HG03378 (cell line): Measurements from ENCODE around the gene BTN1A1.
"Not testable (repeated sequence)": the region's sequence is repeated elsewhere in the genome, so short reads cannot be mapped to it uniquely, and the experiment has no call there.

Experiments used
- ATAC-seq: cut with Tn5 transposase; IDR thresholded peaks from one replicate; pipeline ENCODE4 v1.9.1; 2021; ENCODE audit warnings: mild to moderate bottlenecking, moderate library complexity; ENCODE audit not compliant: unreplicated experiment

BTN1A1 gene

DNA sequence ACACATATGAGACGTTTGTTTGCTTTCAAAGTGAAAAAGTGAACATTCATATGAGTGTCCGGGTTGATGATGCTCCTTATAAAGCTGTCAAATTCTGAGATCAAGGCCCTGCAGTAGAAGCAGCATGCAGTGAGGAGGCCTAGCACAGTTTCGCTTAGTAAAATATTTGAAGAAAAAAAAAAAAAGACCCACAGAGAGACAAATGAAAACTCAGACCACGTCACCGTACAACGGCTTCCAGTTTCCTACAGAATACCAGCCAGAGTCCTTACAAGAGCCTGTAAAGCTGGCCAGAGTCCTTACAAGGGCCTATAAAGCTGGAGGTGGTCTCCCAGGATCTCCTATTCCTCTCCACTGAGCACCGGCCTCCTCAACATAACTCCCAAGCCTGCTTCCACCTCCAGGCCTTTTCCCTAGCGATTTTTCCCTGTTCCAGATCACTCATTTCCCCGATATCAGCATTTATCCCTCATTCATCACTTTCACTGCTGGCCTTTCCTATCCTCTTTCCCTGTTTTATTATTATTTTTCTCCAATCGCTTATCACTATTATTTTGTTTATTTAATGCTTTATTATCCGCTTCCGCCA is 36.6 kb downstream of the BTN1A1 start:
- ATAC-seq: no peak

DNA sequence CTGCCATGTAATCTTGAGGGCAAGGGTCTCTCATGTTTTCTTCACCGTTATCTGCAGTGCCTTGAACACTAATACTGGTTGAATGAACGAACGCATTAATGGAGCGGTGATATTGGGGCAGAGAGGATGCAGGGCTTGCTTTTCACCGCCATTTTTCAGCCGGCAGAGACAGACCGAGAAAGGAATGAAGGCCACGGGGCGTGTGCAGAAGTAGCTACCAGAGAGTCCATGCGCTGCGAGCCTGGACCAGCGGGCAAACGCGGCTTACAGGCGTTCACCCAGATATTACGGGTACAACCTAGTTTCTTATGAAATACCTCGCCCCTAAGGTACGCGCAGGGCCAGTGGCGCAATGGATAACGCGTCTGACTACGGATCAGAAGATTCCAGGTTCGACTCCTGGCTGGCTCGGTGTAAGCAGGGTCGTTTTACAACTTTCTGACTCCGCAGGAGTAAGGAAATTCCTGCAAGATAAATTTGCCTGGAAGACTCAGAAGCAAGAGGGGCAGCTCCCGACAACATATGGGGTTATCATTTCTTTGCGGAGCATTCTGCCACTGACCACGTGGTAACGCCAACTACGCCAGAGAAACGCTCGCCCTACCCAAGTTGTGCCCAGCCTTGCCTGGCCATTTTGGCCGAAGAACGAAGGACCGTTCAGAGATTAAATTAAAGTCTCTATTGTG is 37.2 kb downstream of the BTN1A1 start:
- ATAC-seq: peak; percentile 41

DNA sequence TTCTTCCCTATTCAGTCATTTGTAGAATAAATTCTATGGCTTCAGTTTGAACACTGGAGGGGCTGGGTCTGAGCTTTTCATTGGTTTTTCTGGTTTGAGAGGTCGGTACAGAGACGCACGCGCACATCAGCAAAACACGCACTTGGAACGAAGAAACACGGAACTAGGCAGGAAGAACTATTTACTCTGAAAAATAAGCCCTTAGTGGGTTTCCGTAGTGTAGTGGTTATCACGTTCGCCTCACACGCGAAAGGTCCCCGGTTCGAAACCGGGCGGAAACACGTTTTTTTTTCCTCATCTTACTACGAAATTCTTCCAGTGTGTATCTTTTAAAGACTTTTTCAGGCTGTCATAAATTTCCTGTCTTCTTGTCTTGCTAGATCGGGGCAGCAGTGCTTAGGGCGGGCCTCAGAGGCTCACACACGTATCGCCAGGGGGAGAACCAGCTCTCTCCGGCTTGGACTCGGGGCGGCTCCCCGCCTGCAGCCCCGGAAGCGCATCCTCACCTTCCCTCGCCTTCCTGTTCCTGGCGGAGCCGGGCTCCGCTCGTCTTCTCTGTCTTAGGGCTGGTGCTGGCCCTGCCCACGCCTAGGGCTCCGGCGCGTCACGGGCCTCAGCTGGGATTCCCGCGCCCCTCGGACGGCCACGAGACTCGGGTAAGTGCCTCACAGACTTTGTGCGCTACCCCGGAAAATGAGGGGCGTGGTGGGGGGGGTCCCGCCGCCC is 37.9 kb downstream of the BTN1A1 start, which contains the start of gene HMGN4:
HMGN4 (plus strand) TSS at position 521 of the 726 bp plus-strand sequence. CDS start 6,841 bp downstream, outside the sequence.
- ATAC-seq: peak; percentile 46

DNA sequence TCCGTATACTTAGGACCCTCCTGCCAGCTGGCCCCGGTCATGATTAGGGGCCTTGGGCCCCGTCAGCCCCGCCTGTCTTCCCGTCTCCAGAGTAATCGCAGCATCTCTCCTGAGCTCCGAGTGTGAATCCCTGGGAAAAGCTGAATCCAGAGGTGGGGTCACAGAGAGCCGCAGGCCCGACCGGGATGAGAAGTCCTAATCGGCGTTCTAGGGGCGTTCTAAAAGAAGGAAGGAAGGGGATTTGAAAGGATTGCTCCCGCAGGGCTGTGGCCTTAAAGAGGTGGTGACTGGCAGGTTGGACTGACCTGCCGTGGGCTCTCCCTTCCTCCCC is 38.4 kb downstream of the BTN1A1 start:
- ATAC-seq: no peak

DNA sequence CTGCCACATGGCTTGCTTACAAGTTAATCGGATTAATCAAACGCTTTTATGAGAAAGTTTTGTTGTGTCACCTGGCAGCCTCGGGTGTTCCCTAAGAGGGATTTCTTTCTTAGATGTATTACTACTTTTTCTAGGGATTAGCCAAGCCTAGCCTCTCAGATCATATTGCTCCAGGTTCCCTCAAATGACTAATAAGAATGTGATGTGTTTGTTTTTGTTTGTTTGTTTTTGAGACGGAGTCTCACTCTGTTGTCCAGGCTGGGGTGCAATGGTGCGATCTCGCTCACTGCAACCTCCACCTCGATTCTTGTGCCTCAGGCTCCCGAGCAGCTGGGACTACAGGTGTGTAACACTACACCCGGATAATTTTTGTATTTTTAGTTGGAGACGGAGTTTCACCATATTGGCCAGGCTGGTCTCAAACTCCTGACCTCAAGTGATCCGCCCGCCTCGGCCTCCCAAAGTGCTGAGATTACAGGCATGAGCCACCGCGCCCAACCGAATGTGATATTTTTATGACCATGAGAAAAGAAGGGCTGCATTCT is 39.0 kb downstream of the BTN1A1 start:
- ATAC-seq: no peak

DNA sequence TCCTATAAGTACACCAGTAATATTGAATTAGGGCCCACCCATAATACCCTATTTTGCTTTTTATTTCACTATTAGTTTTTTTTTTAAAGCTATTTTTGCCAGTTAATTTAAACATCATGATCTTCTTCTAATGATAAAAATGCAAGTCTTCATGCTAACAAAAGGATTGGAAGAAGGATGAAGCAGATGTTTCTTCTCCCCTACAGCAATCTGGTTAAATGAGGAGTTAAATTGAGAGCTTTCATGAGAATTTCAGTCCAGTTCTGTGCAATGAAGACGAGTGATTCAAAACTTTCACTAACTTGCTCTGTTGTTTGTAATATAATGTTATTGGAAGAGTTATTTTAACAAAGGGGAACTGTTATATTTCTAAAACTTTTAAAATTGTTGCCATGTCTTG is 41.5 kb downstream of the BTN1A1 start:
- ATAC-seq: no peak

DNA sequence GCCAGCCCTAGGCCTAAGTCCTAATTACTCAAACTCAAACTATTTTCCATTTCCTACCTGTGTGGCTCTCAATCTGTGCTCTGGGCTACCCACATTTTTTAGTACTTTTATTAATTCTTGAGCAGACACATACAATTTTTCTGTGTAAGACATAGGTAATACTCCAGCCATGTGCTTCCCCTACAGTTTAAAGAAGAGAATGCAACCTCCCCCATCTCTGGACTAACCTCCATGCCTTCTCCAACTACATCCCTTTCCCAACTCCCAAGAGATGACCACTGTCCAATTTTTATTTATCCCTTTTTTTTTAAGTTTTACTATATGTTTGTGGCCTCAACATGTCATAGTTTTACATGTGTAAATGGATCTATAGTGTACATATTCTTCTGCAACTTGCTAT is 43.9 kb downstream of the BTN1A1 start:
- no peak for ATAC-seq

DNA sequence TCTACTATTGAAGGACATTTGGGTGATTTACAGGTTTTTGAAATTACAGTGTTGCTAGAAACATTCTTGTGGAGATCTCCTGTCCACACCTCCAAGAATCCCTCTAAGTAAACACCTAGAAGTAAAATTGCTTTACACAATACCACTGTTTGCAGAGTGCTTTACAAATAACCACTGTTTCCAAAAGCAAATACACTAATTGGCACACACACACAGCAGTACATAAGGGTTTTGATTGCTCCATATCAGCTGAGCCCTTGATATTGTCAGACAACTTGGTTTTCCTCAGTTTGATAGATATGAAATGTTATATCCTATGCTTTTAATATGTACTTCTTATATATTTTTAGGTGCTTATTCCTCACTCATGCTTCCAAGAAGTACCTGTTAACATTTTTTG is 44.4 kb downstream of the BTN1A1 start:
- ATAC-seq: no peak

DNA sequence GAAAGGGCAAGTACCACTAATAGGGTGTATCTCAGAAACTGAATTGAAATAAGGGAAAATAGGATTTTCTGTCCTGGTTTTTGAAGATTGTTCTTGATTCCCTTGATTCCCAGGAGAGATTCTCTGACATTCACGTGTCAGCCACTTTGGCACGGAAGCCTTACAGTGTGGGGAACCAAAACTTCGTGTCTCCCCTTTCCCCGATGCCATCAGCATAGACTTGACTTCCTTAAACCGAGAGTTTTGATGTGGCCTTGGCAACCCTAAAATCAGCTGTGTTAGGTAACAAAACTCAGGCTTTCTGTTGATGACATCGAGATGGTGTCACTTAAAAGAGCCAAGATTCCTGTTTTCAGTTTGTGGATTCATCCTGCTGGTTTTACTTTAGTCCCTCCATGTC is 45.5 kb downstream of the BTN1A1 start:
- ATAC-seq: no peak

DNA sequence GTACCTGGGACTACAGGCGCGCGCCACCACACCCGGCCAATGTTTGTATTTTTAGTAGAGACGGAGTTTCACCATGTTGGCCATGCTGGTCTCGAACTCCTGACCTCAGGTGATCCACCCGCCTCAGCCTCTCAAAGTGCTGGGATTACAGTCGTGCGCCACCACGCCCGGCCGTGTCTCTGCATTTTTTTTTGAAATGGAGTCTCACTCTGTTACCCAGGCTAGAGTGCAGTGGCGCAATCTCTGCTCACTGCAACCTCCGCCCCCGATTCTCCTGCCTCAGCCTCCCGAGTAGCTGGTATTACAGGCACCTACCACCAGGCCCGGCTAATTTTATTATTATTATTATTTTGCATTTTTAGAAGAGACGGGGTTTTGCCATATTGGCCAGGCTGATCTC is 47.3 kb downstream of the BTN1A1 start:
- ATAC-seq: not testable (repeated sequence)

DNA sequence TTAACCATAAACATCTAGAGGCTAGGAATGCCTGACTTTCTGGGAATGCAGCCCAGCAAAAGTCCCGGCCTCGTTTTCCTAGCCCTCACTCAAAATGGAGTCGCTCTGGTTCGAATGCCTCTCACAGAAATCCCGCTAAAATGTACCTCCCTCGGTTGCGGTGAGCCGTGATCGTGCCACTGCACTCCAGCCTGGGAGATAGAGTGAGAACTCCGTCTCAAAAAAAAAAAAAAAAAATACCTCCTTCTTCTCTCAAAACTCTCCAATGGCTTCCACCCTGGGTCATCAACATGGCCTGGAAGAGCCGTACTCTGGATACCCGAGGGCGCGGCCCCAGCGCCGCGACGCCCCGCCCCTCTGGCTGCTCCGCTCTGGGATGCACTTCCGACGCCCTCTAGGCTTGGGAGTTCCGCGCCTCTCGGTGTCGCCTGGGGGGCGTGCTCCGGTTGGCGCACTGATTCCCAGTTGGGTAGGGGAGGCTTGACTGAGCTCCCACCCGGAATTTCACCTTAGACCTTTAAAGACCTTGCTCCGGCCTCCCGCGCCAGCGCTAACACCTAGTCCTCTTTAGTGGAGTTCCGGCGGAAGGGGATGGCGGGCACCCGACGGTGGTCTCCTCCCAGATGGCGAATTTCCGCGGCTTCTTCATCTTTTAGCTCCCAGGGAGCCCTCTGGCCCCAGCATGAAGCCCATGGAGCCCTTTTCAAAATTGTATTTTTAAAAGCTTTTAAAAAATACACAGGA is 50.3 kb downstream of the BTN1A1 start:
- no peak for ATAC-seq

DNA sequence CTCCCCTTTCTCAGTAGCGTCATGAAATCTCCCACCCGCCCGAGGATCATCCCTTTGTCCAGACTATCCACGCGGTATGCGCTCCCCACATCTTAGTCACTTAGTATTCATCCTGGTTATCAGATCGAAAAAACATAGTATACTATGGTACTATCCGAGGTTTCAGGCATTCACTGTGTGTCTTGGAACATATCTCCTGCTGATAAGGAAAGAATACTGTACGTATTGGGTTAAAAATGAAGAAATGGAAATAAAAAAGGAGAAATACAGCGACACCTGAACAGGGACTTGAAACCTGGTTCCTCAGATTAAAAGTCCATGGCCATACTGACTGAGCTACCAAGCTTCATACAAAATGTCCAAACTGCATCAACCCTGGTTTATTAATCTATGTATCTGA is 52.1 kb downstream of the BTN1A1 start:
- no peak for ATAC-seq

DNA sequence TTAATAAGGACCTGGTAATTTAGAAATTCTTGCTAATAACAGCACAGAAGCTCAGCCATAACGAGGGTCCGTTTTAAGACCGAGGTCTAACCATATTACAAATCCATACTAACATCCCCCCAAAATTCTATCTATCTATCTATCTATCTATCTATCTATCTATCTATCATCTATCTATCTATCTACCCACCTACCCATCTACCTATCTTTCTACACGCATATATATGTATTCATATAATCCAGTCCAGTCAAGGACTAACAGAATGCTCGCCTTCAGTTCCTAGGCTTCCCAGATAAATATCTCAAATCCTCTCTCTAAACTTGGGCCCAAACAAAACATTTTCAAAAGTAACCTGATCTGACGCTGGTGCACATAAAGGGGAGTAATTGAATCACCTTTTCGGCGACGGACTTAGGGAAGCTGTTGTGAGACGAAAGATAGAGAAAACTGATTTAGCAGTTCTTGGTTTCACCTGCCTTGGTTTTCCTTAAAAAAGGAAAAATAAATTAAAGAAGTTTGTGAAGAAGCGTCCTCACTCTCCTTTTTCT is 52.6 kb downstream of the BTN1A1 start:
- ATAC-seq: no peak

DNA sequence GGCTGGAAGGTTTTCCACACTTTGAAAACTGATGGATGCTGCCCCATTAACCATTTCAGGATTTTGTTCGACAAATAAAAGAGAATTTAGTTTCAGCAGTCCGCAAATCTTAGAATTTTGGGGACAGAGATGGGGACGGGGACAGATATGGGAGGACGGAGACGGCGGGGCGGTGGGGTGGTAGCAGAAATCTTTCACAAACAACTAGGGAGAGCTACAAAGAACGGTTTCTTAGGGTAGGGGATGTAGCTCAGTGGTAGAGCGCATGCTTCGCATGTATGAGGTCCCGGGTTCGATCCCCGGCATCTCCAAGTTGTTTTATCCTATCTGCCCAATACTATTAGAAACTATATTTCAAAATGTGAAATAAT is 53.1 kb downstream of the BTN1A1 start:
- ATAC-seq: peak; percentile 30

DNA sequence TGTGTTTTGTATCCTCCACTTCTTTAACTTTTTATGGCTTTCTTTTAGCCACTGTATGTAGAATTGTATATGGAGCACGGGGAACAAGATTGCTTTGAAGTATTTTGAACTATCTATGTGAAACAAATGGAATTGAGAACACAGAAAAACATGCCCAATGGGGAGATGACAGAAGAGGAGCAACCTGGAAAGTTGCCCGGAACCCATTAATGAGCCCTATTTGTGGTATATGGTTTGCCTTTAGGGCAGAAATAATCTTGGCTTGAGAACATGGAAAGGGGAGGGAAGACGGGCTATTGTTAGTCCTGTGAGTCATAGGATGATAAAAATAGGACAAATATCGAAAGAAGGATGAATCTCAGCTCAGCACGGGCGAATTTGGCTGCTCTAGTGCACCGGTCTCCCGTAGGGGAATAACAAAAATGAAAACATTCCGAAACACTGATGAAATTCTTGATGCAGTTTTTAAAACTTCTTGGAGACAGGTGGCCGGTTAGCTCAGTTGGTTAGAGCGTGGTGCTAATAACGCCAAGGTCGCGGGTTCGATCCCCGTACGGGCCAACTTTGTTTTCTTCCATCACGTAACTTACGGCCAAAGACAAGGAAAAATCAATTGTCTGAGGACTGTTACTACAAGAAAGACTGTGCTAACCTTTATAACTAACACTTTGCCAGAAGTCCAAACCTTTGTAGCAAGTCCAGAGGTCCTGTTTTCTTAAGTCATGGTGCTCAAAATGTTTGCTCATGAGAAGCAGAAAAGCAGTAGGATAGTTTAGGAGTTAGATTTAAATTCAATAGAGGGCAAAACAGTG is 53.7 kb downstream of the BTN1A1 start:
- ATAC-seq: peak; percentile 47

DNA sequence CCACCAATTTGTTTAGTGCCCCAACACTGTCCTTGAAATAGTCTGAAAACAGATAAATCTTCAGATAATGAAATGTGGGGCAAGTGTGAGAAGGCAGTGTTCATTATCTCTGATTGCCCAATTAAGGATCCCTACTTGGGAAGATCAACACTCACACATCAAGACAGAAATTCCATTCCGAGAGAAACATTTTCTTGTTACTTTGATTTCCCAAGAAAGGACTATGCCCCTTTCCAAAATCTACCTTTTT is 54.3 kb downstream of the BTN1A1 start:
- ATAC-seq: no peak

DNA sequence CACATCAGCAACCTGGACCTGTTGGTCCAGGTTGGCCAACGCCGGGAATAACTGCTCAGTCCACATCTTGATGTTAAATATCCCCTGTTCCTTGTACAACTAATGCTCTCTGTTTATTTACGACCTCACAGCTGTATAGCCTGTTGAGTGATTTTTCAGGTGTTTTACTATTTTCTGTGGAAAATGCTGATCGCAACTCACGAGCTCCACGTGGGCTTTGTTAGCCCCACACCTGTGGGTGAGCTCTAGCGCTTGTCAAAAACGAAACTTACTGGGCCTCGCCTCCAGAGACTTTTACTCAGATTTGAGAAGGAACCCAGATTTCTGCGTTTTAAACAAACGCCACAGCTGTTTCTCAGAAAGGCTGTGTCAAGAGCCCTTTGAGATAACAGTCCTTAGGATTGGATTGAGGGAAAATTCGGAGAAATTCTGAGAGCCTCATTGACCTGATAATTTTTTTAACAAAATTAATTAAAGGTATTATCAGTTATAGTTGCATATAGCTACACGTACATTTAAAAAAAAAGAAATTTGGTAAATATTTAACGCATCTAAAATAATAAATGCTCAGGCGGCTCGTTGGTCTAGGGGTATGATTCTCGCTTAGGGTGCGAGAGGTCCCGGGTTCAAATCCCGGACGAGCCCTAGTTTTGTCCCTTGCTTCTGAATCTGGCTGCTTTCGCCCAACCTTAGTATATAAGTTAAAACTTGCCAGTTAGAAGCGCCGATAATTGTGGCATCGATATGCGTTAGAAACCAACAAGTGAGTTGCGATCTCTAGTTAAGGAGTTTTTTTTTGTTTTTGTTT is 54.8 kb downstream of the BTN1A1 start:
- peak; percentile 23 for ATAC-seq

DNA sequence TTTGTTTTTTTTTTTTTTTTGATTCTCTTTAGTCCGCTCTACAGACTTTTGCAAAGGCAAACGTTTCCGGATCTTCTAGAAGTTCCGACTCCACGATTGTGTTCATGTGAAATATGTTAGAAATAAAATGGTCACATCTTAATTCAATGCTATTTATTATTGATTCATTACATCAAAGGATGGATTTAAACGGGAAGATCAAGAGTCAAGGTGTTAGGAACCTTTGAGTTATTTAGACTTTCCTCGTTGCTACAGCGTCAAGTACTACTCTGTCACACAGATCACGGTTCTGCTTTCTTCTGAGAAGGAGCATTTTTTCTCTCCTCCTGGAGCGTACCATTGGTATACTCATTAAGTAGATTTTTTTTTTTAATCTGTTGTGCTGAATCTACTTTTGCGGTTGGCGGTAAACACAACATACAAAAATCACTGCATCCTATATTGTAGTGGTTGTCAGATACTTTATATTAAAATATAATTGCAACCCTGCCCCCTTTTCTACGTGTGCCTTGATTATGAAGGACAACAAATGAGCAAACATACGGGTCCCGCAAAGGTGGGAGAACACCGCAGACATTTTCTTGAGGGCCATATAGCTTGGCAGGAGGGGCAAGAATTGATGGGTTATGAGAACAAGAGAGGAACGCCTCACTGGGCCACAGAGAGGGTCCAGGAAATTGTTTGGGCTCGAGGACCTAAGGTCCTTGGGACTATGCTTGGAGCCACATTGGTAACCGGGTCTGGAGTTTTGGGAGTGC is 55.6 kb downstream of the BTN1A1 start:
- ATAC-seq: no peak
